Stimulated activated CD8-positive, alpha-beta memory T cell treated with anti-CD3 and anti-CD28 coated beads, Interleukin-15, amount 100 ng/mL, for 4 hours (primary cell): Measurements from ENCODE around the gene PITPNM3.
"Not testable (repeated sequence)": the region's sequence is repeated elsewhere in the genome, so short reads cannot be mapped to it uniquely, and the experiment has no call there.

Source experiments
- DNase-seq, 2 donors: peaks; one replicate each; pipeline ENCODE4 v3.0.0-alpha.2; 2020; ENCODE audit warnings: low read depth in 2 of 2

Gene PITPNM3

GRCh38 chr17:6556121-6557039 lies at the start of gene PITPNM3:
Gene PITPNM3, minus strand, starts transcription at chr17:6556555. Its CDS starts 149 bp downstream, at chr17:6556406.
- DNase-seq: no peak

DNA sequence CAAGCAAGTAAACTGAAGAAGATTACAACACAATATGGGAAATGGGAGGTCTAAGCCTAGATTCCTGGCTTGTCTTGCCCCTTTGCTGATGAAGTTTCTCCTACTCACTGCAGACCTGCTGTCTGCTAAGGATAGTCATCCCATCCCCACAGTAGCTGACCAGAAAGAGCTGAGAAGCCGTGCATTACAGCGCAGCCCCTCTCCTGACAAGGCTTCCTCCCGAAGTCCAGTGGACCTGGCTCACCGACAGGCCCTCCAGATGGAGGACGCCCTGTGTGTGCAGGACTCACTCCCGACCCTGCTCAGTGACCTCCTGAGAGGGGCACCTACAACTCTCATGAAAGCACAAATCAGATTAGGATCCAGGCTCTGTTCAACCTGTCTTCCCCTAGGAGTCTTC lies 48.8 kb upstream of the PITPNM3 start:
- DNase-seq: no peak

- no peak for DNase-seq
Observed at GRCh38 chr17:6603744-6604325, 47.5 kb upstream of the PITPNM3 start.

GRCh38 chr17:6602141-6602540 lies 45.8 kb upstream of the PITPNM3 start:
- no peak for DNase-seq

GRCh38 chr17:6599364-6599763 lies 43.0 kb upstream of the PITPNM3 start:
- DNase-seq: no peak

DNA sequence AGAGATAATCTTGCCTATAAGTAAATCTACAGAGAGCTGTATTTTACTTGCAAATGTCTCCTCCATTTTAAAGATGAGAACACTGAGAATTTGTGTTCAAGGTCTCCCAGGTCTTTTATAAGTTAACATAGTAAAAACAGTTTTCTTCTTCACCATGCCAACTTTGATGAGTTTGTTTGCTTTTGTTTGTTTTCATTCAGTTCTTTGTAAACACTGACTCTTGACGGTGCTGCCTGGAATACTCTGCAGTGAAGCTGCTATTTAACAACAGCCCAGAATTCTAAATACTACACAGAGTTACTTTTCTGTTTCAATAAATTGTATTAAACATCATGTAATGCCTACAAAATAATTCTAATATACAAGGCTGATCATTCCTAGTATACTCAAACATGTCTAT lies 41.4 kb upstream of the PITPNM3 start:
- no peak for DNase-seq

- DNase-seq: no peak
Observed at GRCh38 chr17:6596941-6597340, 40.6 kb upstream of the PITPNM3 start.

GRCh38 chr17:6596511-6596910 lies 40.2 kb upstream of the PITPNM3 start:
- DNase-seq: no peak

GRCh38 chr17:6596081-6596480 lies 39.7 kb upstream of the PITPNM3 start:
- DNase-seq: no peak

DNA sequence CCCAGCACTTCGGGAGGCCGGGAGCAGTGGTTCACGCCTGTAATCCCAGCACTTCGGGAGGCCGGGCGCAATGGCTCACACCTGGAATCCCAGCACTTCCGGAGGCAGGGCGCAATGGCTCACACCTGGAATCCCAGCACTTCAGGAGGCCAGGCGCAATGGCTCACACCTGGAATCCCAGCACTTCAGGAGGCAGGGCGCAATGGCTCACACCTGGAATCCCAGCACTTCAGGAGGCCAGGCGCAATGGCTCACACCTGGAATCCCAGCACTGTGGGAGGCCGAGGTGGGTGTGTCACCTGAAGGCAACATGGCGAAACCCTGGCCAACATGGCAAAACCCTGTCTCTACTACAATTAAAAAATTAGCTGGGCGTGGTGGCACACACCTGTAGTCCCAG lies 37.0 kb upstream of the PITPNM3 start:
- DNase-seq: not testable (repeated sequence)

- DNase-seq: no peak
Observed at GRCh38 chr17:6592173-6592572, 35.8 kb upstream of the PITPNM3 start.

GRCh38 chr17:6591599-6592158 lies 35.3 kb upstream of the PITPNM3 start:
- DNase-seq: no peak

DNA sequence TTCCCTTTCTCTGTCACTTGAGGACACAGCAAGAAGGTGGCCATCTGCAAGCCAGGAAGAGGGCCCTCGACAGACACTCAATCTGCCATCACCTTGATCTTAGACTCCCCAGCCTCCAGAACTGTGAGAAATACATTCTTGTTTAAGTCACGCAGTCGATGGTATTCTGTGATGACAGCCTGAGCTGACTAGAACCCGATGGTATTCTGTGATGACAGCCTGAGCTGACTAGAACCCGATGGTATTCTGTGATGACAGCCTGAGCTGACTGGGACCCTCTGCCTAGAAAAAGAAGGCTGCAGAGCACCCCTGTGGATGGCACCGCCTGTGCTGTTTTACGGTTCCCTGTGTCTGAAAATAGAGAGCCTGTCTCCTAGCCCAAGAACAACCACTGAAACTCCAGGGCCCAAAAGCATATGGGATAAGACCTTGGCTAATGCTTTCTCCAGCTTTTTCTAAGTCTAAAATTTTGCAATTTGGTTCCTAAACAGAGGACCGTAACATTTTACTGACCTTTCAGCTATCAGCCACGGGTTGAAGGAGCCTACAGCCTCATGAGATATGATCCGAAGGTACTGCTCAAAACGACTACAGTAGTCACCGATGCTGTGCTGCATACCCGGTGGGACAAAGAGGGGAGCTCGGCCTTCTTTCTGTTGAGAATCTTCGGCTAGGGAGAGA lies 33.1 kb upstream of the PITPNM3 start:
- no peak for DNase-seq

DNA sequence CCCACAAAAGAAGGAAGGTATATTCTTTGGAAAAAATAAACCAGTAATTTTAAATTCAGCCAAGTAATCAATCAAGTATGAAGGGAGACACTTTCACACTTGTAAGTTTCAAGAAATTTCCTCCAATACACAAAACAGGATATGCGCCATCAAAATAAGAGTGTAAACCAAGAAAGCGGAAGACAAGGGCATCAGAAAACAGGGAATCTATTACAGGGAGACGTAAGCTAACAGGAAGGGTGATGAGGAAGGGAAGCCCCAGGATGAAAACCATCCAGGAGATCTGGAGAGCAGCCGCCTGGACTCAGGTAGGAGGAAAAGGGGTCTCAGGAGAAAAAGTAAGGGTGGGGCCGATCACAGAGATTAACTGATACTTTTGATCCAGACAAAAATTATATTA lies 31.8 kb upstream of the PITPNM3 start:
- no peak for DNase-seq

- no peak for DNase-seq
Observed at GRCh38 chr17:6587310-6587709, 31.0 kb upstream of the PITPNM3 start.

DNA sequence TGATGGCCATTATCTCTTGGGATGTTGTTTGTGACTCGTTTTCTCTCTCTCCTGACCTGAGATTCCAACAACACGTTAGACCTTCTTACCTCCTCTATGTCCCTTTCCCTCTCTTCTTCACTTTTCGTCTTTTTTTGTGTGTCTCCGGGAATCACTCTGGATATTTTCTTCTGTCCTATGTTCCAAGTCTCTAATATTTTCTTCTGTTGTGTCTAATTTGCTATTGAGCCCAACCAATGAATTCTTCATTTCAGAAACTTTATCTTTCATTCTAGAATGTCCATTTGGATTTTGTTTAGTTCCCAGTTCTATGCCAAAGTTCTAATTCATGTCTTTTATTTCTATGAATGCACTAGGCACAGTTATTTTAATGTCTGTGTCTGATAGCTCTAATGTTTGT lies 27.1 kb upstream of the PITPNM3 start:
- no peak for DNase-seq

DNA sequence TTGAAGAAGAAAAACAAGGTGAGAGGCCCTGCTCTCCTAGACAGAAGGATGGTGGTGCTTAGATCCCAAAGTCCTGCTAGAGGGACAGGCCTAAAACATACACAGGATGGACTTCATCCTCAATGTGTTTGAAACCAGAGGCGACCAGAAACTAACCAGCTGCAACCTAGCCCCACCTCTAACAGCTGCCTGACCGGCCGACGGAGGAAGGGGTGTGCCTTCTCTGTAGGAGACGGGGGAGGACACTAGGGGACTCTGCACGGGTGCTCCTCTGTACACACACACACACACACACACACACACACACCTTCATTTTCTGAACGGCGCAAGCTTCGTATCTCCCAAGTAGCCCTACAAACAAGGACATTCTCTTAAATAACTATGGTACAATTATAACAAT lies 24.3 kb upstream of the PITPNM3 start:
- DNase-seq: no peak

- DNase-seq: no peak
Observed at GRCh38 chr17:6578491-6578890, 22.1 kb upstream of the PITPNM3 start.

DNA sequence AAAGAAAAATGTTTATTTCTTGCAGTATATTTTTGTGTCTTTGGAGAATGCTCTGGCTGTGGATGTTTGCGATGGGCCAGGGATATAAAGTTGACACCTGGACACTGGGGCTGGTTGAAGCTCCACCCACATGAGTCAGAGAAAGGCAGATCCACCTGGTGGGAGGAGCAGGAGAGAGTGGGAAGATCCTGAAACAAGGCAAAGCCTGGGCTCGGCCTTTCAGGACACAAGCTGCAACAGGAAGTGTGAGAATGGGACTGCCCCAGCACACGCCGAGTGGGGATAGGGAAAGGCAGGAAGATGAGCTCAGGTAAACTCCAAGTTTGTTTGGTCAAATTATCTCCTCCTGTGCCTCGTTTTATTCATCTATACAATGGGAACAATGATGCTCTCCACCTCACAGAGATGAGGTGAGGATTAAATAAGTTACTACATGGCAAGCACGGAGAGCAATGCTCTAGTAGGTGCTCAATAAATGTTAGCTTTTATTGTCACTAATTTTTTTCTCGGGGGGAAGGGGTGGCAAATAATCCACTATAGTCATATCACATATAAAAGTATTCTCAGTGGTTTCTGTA lies 21.4 kb upstream of the PITPNM3 start:
- DNase-seq: no peak

- no peak for DNase-seq
Observed at GRCh38 chr17:6576038-6576785, 19.9 kb upstream of the PITPNM3 start.

DNA sequence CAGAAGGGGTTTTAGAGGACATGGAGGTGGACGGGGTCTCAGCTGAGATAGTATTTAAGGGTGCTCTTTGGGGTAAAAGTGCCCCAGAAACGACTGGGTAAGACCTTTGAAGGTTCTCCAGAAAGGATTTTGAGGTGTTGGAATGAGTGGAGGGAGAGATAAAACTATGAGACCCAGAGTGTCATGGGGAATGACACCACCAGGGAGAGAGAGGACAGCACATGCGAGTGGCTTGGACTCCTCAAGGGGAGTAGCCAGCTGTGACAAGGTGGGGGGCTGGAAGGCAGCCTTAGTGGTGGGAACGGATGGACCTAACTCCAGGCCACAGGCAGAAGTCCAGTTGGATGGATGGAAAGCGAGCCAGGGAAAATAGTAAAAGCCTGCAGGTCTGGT lies 19.2 kb upstream of the PITPNM3 start:
- DNase-seq: no peak
